Heart right ventricle (tissue), 16 donors: ENCODE measurements around the gene NNT. TPM values are rescaled to one million over a fixed set of nuclear protein-coding genes. Genes with fewer than 3 reads are reported as not detected.
"Not testable (repeated sequence)": the region's sequence is repeated elsewhere in the genome, so short reads cannot be mapped to it uniquely, and the experiment has no call there.

Experiments used
- ATAC-seq, 8 donors: fragments of 200-7000 bp; cut with Tn5 transposase; one replicate each; pipeline ENCODE4 v1.9.1; 2020; ENCODE audit warnings: mild to moderate bottlenecking in 8 of 8, moderate library complexity in 8 of 8, moderate number of reproducible peaks in 1 of 8
- DNase-seq, 2 donors: peaks; one replicate each; pipeline ENCODE4 v3.0.0-alpha.2; 2020
- H3K27ac ChIP-seq, 10 donors: fragments of 200-600 bp; sonication (generic) in 2 of 10; one replicate each; pipeline versions ENCODE4 v1.5.0 to v1.8.0; 2020 to 2022; ENCODE audit warnings: mild to moderate bottlenecking in 3 of 10
- H3K27me3 ChIP-seq, 7 donors: fragments of 200-600 bp; one replicate each; pipeline ENCODE4 v1.8.0; 2021 to 2022; ENCODE audit warnings: mild to moderate bottlenecking in 2 of 7
- H3K36me3 ChIP-seq, 9 donors: fragments of 200-600 bp; sonication (generic) in 1 of 9; one replicate each; pipeline versions ENCODE4 v1.5.0 to v1.8.0; 2020 to 2022; ENCODE audit warnings: mild to moderate bottlenecking in 2 of 9
- H3K4me1 ChIP-seq, 9 donors: fragments of 200-600 bp; sonication (generic) in 1 of 9; one replicate each; pipeline versions ENCODE4 v1.5.0 to v1.8.0; 2020 to 2022; ENCODE audit warnings: mild to moderate bottlenecking in 4 of 9
- H3K4me3 ChIP-seq, 10 donors: fragments of 200-600 bp; sonication (generic) in 2 of 10; one replicate each; pipeline versions ENCODE4 v1.5.0 to v1.8.0; 2020 to 2022; ENCODE audit warnings: mild to moderate bottlenecking in 7 of 10, moderate library complexity in 2 of 10
- H3K9me3 ChIP-seq, 11 donors: fragments of 200-600 bp in 10 of 11; sonication (generic) in 2 of 11; one replicate each; pipeline versions ENCODE4 v1.5.0 to v1.8.0; 2013 to 2022; ENCODE audit warnings: mild to moderate bottlenecking in 2 of 11, control low read depth in 1 of 11, moderate library complexity in 1 of 11
- WGBS, 2 donors: extraction: QIAGEN DNeasy Blood & Tissue Kit; methylation state at CpG; one replicate each; pipeline ENCODE4 v1.1.7; 2013; ENCODE audit warnings: inconsistent platforms in 1 of 2; 5-methylcytosine and 5-hydroxymethylcytosine counted together
- intact Hi-C, 10 donors: fragments of 100-400 bp; cut with DNase I; formaldehyde crosslinking; loops; one replicate each; pipeline versions ENCODE4 v1.11.1 to v1.14.2; 2022
- polyA plus RNA-seq, 2 donors: library from polyadenylated mRNA; stranded (reverse); fragments of 200-250 nt; gene quantifications; one replicate each; pipeline ENCODE4 v1.2.3, GENCODE V29; 2013
- total RNA-seq, 10 donors: library from RNA; stranded (reverse); fragmentation: NEBNext Ultra II Directional in 3 of 10; extraction: Animal tissue kit (Norgen Biotek cat#: 25700) in 3 of 10; gene quantifications; one replicate each; pipeline versions ENCODE4 v1.2.1 to v1.2.4, GENCODE V29; 2021 to 2023
- TF ChIP-seq, protein P1 (sequence below), 9 donors: fragments of 200-600 bp; sonication (generic) in 2 of 9; IDR thresholded peaks; one replicate each; pipeline versions ENCODE4 v1.5.0 to v1.8.0; 2021 to 2022; ENCODE audit warnings: antibody characterized with exemption in 9 of 9, mild to moderate bottlenecking in 5 of 9, moderate library complexity in 1 of 9
- donor health status: Arrhythmogenic right ventricular cardiomyopathy.
- donor health status: ischemic (EF 13 %, LVEDD 7.1; RV severe dilation, severe dysfunction).
- donor health status: healthy with polysubstance abuse.
- donor health status: DM: no; HTN: yes; CAD: no.
- donor health status: DM: no; HTN: no; CAD: no.
- donor health status: ischemic (EF 25% LVEDD 6.9; RV normal size, moderate dysfunction).
- donor health status: ischemic (EF 25% LVEDD 5.7; RV mildly dilated, moderate dysfunction).
- donor health status: healthy.
- donor health status: DM: yes; HTN: yes; CAD: no.
- donor health status: Ischemic cardiomyopathy.
- donor health status: ischemic (EF 35%, LVEDD 5.7; RV mildly dilated, moderate dysfunction).
- donor health status: nonischemic (EF 11% LVEDD 7.7; RV severe dilation, severe dysfunction).
- donor health status: DM: yes; HTN: yes; CAD: no.
- donor health status: PGD.
- donor health status: ischemic (EF 29% LVEDD 5.4; RV normal size, mild dysfunction).
- donor health status: nonischemic (EF 23%, LVEDD 6.1; RV moderate dilation, normal function).

The NNT gene
- total and polyA plus RNA-seq, 12 donors: 40.8 to 731 (median 609) TPM

GRCh38 chr5:43555895-43556606, 46.9 kb upstream of the NNT start:
- Histone ChIP-seq H3K4me1 (peaks cover 0 to 58% (median 45%) of the 10 kb centered on the region in 9 donors), H3K4me3 (peak overlapping the region; percentile 70 to 94 (median 84)), H3K27me3 (no peaks in the 10 kb centered on the region), H3K9me3 (no peaks in the 10 kb centered on the region), H3K36me3 (peaks cover 0 to 42% (median 0%) of the 10 kb centered on the region in 9 donors), H3K27ac (peak overlapping the region; percentile 93 to 99 (median 98))
- DNase-seq: peak; percentile 60 to 65
- peak in 7 of 8 donors; percentile 54 to 73 (median 65) for ATAC-seq
- TF ChIP-seq, protein P1, sequence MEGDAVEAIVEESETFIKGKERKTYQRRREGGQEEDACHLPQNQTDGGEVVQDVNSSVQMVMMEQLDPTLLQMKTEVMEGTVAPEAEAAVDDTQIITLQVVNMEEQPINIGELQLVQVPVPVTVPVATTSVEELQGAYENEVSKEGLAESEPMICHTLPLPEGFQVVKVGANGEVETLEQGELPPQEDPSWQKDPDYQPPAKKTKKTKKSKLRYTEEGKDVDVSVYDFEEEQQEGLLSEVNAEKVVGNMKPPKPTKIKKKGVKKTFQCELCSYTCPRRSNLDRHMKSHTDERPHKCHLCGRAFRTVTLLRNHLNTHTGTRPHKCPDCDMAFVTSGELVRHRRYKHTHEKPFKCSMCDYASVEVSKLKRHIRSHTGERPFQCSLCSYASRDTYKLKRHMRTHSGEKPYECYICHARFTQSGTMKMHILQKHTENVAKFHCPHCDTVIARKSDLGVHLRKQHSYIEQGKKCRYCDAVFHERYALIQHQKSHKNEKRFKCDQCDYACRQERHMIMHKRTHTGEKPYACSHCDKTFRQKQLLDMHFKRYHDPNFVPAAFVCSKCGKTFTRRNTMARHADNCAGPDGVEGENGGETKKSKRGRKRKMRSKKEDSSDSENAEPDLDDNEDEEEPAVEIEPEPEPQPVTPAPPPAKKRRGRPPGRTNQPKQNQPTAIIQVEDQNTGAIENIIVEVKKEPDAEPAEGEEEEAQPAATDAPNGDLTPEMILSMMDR (IDR thresholded peaks at IDR 0.05): no peak
- intact Hi-C loops: loop anchor here in 9 of 10 donors (2.0 to 10.0 kb wide), 5 partner anchors 39 to 71 kb away; partner anchors contain the start of genes NNT (in 9 of the 9) and C5orf34 (in 1 of the 9)
- WGBS, 2 donors: 1% methylated on average over 37 to 44 of the region's 44 CpGs

DNA sequence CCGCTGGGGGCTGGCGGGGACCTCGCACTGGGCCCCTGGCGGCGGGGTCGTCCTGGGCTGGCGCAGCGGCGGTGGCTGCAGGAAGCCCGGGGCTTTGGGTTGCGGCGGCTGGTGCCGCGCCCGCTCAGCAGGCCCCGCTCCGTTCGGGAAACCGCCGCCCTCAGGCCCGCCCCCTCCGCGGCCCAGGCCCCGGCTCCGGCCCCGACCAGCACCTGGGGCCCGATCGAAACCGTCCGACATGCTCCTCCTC, 46.4 kb upstream of the NNT start:
- H3K9me3 ChIP-seq, H3K27me3 ChIP-seq, DNase-seq: not testable (repeated sequence)
- H3K4me3 ChIP-seq: peak overlapping the region; percentile 70 to 94 (median 84)
- intact Hi-C loops: loop anchor here in 8 of 10 donors (2.0 to 10.0 kb wide), 5 partner anchors 39 to 72 kb away; partner anchors contain the start of genes NNT (in 8 of the 8) and C5orf34 (in 1 of the 8)
- H3K27ac ChIP-seq: peak overlapping the region; percentile 93 to 99 (median 98)
- peaks cover 0 to 38% (median 0%) of the 10 kb centered on the region in 9 donors for H3K36me3 ChIP-seq
- WGBS, 2 donors: 1 to 2% methylated on average over 16 to 26 of the region's 30 CpGs
- ATAC-seq: peak in 7 of 8 donors; percentile 80 to 95 (median 93)
- peaks cover 0 to 53% (median 43%) of the 10 kb centered on the region in 9 donors for H3K4me1 ChIP-seq

- TF ChIP-seq, protein P1 (IDR thresholded peaks at IDR 0.05): peak; percentile 50 to 91 (median 70)
- Histone ChIP-seq H3K36me3 (peaks cover 0 to 33% (median 0%) of the 10 kb centered on the region in 9 donors), H3K27ac (peak within 1 kb of the TSS; percentile 93 to 99 (median 98)), H3K4me3 (peak within 1 kb of the TSS; percentile 70 to 94 (median 84)), H3K9me3 (no peaks in the 10 kb centered on the region), H3K4me1 (peaks cover 0 to 48% (median 40%) of the 10 kb centered on the region in 9 donors), H3K27me3 (no peaks in the 10 kb centered on the region)
- 0% methylated on average over 57 to 78 of the region's 79 CpGs for WGBS, 2 donors
- peak; percentile 85 to 87 for DNase-seq
- intact Hi-C loops: loop anchor here in 8 of 10 donors (1.0 to 10.0 kb wide), 6 partner anchors 40 to 74 kb away; partner anchors contain the start of genes NNT (in 8 of the 8), C5orf34 (in 1 of the 8) and TMEM267 (in 1 of the 8)
- ATAC-seq: peak; percentile 81 to 94 (median 91)
These were observed 46.0 kb upstream of the NNT start, which contains the start of gene PAIP1 for GRCh38 chr5:43556857-43557542. Gene PAIP1, minus strand, starts transcription at chr5:43557077. Its CDS starts 231 bp downstream, at chr5:43556846.

DNA sequence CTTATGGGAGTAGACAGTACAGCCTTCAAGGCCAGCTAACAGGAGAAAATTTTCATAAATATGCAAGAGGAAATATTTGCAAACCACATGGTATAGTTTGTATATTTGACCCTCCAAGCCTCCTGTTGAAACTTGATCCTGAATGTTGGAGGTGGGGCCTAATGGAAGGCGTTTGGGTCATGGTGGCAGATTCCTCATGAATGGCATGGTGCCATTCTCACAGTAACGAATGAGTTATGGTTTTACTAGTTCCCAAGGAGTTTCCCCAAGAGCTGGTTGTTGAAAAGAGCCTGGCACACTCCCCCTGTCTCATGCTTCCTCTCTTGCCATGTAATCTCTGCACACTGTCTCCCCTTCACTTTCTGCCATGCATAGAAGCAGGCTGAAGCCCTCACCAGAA, 42.9 kb upstream of the NNT start:
- Histone ChIP-seq H3K9me3 (no peaks in the 10 kb centered on the region), H3K4me3 (no peak overlapping the region), H3K36me3 (peaks cover 0 to 2% (median 0%) of the 10 kb centered on the region in 9 donors), H3K4me1 (peaks cover 0 to 17% (median 9%) of the 10 kb centered on the region in 9 donors), H3K27ac (peak overlapping the region in 1 of 10 donors; percentile 7), H3K27me3 (no peaks in the 10 kb centered on the region)
- WGBS, 2 donors: 21 to 30% methylated on average over 2 of the region's 2 CpGs
- ATAC-seq: no peak
- intact Hi-C loops: no loop called here
- no peak for DNase-seq
- TF ChIP-seq, protein P1 (IDR thresholded peaks at IDR 0.05): no peak
